CD4-positive, alpha-beta T cell (primary cell): ENCODE measurements around the gene ZNF423. TPM values are rescaled to one million over a fixed set of nuclear protein-coding genes. Genes with fewer than 3 reads are reported as not detected.

ENCODE experiments used
- ATAC-seq: fragments of 200-7000 bp; cut with Tn5 transposase; one replicate; pipeline ENCODE4 v1.10.0; 2022; ENCODE audit warnings: mild to moderate bottlenecking; ENCODE audit not compliant: poor library complexity
- CTCF ChIA-PET: fragments of 350-600 bp; sonication (Branson Sonifier 250); formaldehyde crosslinking; loops from one replicate; lab custom pipeline; 2021; ENCODE audit warnings: antibody characterized with exemption, inconsistent platforms; lab: Charles Lee
- POLR2A ChIA-PET: fragments of 350-600 bp; sonication (Branson Sonifier 250); formaldehyde crosslinking; loops from one replicate; lab custom pipeline; 2021; ENCODE audit warnings: antibody characterized with exemption, inconsistent platforms; lab: Charles Lee
- DNase-seq, 14 experiments: peaks; one replicate each; pipeline ENCODE4 v3.0.0-alpha.2; 2013 to 2020; ENCODE audit warnings: mixed read lengths in 2 of 14
- H3K27ac ChIP-seq, 2 donors: one replicate each; pipeline versions ENCODE4 v1.5.1 to v1.7.0; 2013; ENCODE audit warnings: low read length in 2 of 2, low read depth in 1 of 2, mild to moderate bottlenecking in 1 of 2
- H3K27me3 ChIP-seq, 2 experiments: 1 replicate in 1 of 2; 2 replicates in 1 of 2; pipeline versions ENCODE4 v1.6.1 to v1.7.0; 2013; ENCODE audit warnings: low read length in 2 of 2, control low read depth in 1 of 2, mild to moderate bottlenecking in 1 of 2, moderate library complexity in 1 of 2; ENCODE audit not compliant: insufficient read depth in 2 of 2, control insufficient read depth in 1 of 2
- H3K36me3 ChIP-seq: one replicate; pipeline ENCODE4 v1.6.1; 2013; ENCODE audit warnings: low read length, control low read depth; ENCODE audit not compliant: insufficient read depth
- H3K4me1 ChIP-seq: one replicate; pipeline ENCODE4 v1.6.1; 2013; ENCODE audit warnings: low read length, control low read depth; ENCODE audit not compliant: insufficient read depth
- H3K4me3 ChIP-seq: one replicate; pipeline ENCODE4 v1.5.1; 2013; ENCODE audit warnings: mild to moderate bottlenecking, low read length, moderate library complexity
- H3K9me3 ChIP-seq, 2 experiments: 1 replicate in 1 of 2; 2 replicates in 1 of 2; pipeline versions ENCODE4 v1.6.1 to v1.7.0; 2013; ENCODE audit warnings: low read length in 2 of 2, mild to moderate bottlenecking in 2 of 2, control low read depth in 1 of 2, moderate library complexity in 1 of 2; ENCODE audit not compliant: control insufficient read depth in 1 of 2, insufficient read depth in 1 of 2
- H3K27ac Mint-ChIP-seq: one replicate; pipeline ENCODE4 v1.8.0; 2020; ENCODE audit warnings: mixed read lengths
- H3K27me3 Mint-ChIP-seq: one replicate; pipeline ENCODE4 v1.8.0; 2021; ENCODE audit warnings: mixed read lengths
- H3K36me3 Mint-ChIP-seq: one replicate; pipeline ENCODE4 v1.8.0; 2021; ENCODE audit warnings: low read depth, mixed read lengths
- H3K4me1 Mint-ChIP-seq: one replicate; pipeline ENCODE4 v1.8.0; 2021; ENCODE audit warnings: low read depth, mixed read lengths
- H3K4me3 Mint-ChIP-seq: one replicate; pipeline ENCODE4 v1.8.0; 2020; ENCODE audit warnings: mild to moderate bottlenecking, mixed read lengths
- H3K9me3 Mint-ChIP-seq: one replicate; pipeline ENCODE4 v1.8.0; 2020; ENCODE audit warnings: mixed read lengths
- CTCF ChIP-seq: fragments of 200-600 bp; IDR thresholded peaks from one replicate; pipeline ENCODE4 v1.8.0; 2022; ENCODE audit warnings: antibody characterized with exemption, mild to moderate bottlenecking
- intact Hi-C, 2 experiments: fragments of 100-400 bp; cut with DNase I in 1 of 2; cut with micrococcal nuclease in 1 of 2; formaldehyde crosslinking; loops; one replicate each; pipeline versions ENCODE4 v1.15.1 to v1.9.0; 2023 to 2025; cut with DNase I, micrococcal nuclease
- total RNA-seq, 174 experiments: library from RNA in 2 of 174; stranded (reverse) in 2 of 174; gene quantifications; one replicate each; pipeline ENCODE4 v1.2.3 and lab custom pipeline; 2021 to 2026

Gene ZNF423
- total RNA-seq, 2 experiments from 2014 or later: not detected

GRCh38 chr16:49651996-49652395, 203.9 kb downstream of the ZNF423 start:
- Mint-ChIP-seq H3K4me1 (no peaks in the 10 kb centered on the region), H3K36me3 (no peaks in the 10 kb centered on the region), H3K4me3 (no peak overlapping the region), H3K27ac (no peak overlapping the region), H3K9me3 (peaks cover 15% of the 10 kb centered on the region), H3K27me3 (peaks cover 6% of the 10 kb centered on the region)
- no peaks in the 10 kb centered on the region for H3K36me3 ChIP-seq
- peaks cover 12 to 14% of the 10 kb centered on the region in 2 experiments for H3K9me3 ChIP-seq
- H3K4me3 ChIP-seq: no peak overlapping the region
- CTCF ChIA-PET: no interaction called here
- H3K27ac ChIP-seq: no peak overlapping the region
- ATAC-seq (no peak), DNase-seq (no peak)
- intact Hi-C loops: no loop called here
- no peaks in the 10 kb centered on the region for H3K4me1 ChIP-seq
- POLR2A ChIA-PET: no interaction called here
- no peak for TF ChIP-seq CTCF
- peaks cover 0 to 3% of the 10 kb centered on the region in 2 experiments for H3K27me3 ChIP-seq

- Mint-ChIP-seq H3K4me3 (no peak overlapping the region), H3K9me3 (peaks cover 15% of the 10 kb centered on the region), H3K27ac (no peak overlapping the region), H3K36me3 (no peaks in the 10 kb centered on the region), H3K27me3 (peaks cover 6% of the 10 kb centered on the region), H3K4me1 (no peaks in the 10 kb centered on the region)
- Histone ChIP-seq H3K27me3 (peaks cover 0 to 3% of the 10 kb centered on the region in 2 experiments), H3K27ac (no peak overlapping the region), H3K4me1 (no peaks in the 10 kb centered on the region), H3K9me3 (peaks cover 17 to 19% of the 10 kb centered on the region in 2 experiments), H3K36me3 (no peaks in the 10 kb centered on the region), H3K4me3 (no peak overlapping the region)
- ChIA-PET CTCF (no interaction called here), POLR2A (no interaction called here)
- intact Hi-C loops: no loop called here
- TF ChIP-seq CTCF: no peak
- ATAC-seq (no peak), DNase-seq (no peak)
These were observed 204.7 kb downstream of the ZNF423 start for GRCh38 chr16:49651226-49651625.

- H3K4me1 ChIP-seq: no peaks in the 10 kb centered on the region
- TF ChIP-seq CTCF: no peak
- peaks cover 0 to 3% of the 10 kb centered on the region in 2 experiments for H3K27me3 ChIP-seq
- no peak for ATAC-seq
- Mint-ChIP-seq H3K4me1 (no peaks in the 10 kb centered on the region), H3K27ac (no peak overlapping the region), H3K27me3 (peaks cover 6% of the 10 kb centered on the region), H3K9me3 (peaks cover 15% of the 10 kb centered on the region), H3K36me3 (no peaks in the 10 kb centered on the region), H3K4me3 (no peak overlapping the region)
- ChIA-PET CTCF (no interaction called here), POLR2A (no interaction called here)
- H3K4me3 ChIP-seq: no peak overlapping the region
- intact Hi-C loops: no loop called here
- H3K27ac ChIP-seq: no peak overlapping the region
- peaks cover 19 to 23% of the 10 kb centered on the region in 2 experiments for H3K9me3 ChIP-seq
- DNase-seq: no peak
- no peaks in the 10 kb centered on the region for H3K36me3 ChIP-seq
These were observed 205.3 kb downstream of the ZNF423 start for GRCh38 chr16:49650603-49651002.
